Stimulated activated effector memory CD8-positive, alpha-beta T cell treated with anti-CD3 and anti-CD28 coated beads, Interleukin-12 subunit alpha, Interleukin-12 subunit beta, amount 100 ng/mL, for 72 hours (primary cell): Measurements from ENCODE around the gene ADARB1.
"Not testable (repeated sequence)": the region's sequence is repeated elsewhere in the genome, so short reads cannot be mapped to it uniquely, and the experiment has no call there.

ENCODE experiments used
- ATAC-seq: fragments of 150-1000 bp; cut with Tn5 transposase; 2 replicates; pipeline ENCODE4 v1.10.0; 2021
- DNase-seq, 2 donors: peaks; one replicate each; pipeline ENCODE4 v3.0.0; 2021 to 2022; ENCODE audit warnings: low spot score in 2 of 2
- H3K27ac Mint-ChIP-seq: one replicate; pipeline ENCODE4 v1.8.0; 2022; ENCODE audit warnings: mild to moderate bottlenecking, mixed read lengths
- H3K36me3 Mint-ChIP-seq: one replicate; pipeline ENCODE4 v1.8.0; 2022; ENCODE audit warnings: mild to moderate bottlenecking, mixed read lengths
- H3K4me1 Mint-ChIP-seq: one replicate; pipeline ENCODE4 v1.8.0; 2022; ENCODE audit warnings: mixed read lengths
- H3K4me3 Mint-ChIP-seq: one replicate; pipeline ENCODE4 v1.8.0; 2022; ENCODE audit warnings: mild to moderate bottlenecking, mixed read lengths
- H3K9me3 Mint-ChIP-seq: one replicate; pipeline ENCODE4 v1.8.0; 2022; ENCODE audit warnings: mixed read lengths

ADARB1 gene, protein sequence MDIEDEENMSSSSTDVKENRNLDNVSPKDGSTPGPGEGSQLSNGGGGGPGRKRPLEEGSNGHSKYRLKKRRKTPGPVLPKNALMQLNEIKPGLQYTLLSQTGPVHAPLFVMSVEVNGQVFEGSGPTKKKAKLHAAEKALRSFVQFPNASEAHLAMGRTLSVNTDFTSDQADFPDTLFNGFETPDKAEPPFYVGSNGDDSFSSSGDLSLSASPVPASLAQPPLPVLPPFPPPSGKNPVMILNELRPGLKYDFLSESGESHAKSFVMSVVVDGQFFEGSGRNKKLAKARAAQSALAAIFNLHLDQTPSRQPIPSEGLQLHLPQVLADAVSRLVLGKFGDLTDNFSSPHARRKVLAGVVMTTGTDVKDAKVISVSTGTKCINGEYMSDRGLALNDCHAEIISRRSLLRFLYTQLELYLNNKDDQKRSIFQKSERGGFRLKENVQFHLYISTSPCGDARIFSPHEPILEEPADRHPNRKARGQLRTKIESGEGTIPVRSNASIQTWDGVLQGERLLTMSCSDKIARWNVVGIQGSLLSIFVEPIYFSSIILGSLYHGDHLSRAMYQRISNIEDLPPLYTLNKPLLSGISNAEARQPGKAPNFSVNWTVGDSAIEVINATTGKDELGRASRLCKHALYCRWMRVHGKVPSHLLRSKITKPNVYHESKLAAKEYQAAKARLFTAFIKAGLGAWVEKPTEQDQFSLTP

DNA sequence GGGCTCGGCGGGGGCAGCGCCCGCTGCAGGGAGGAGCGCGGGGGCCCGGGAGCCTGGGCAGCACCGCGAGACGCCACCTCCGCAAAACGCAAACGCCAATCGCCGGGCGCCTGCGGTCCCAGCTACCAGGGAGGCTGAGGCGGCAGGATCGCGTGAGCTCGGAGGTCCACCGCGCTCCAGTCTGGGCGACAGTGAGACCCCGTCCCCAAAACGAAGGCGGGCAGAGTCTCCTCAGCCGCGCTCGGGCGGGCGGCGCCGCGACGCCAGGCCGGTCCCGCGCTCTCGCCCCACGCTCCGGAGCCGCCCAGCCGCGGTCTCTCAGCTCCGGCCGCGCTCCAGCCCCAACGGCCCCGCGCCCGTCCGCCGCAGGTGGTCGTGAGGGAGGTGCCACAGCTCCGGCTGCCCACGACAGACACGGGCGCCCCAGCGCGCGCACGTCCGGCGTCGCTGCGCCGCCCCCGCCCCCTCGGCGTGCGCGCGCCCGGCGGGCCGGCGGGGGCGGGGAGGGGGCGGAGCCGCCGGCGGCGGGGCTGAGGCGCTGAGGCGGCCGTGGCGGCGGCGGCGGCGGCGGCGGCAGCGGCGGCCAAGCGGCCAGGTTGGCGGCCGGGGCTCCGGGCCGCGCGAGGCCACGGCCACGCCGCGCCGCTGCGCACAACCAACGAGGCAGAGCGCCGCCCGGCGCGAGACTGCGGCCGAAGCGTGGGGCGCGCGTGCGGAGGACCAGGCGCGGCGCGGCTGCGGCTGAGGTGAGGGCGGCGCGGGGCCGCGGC, at the start of gene ADARB1:
TSS of gene ADARB1 (plus strand) at position 533 of the 770 bp plus-strand sequence. CDS start 97,077 bp downstream, outside the sequence.
- ATAC-seq (peak; percentile 67), DNase-seq (peak; percentile 63 to 83)
- H3K27ac Mint-ChIP-seq: peak within 1 kb of the TSS; percentile 90
- H3K4me3 Mint-ChIP-seq: peak within 1 kb of the TSS; percentile 83
- peaks cover 39% of the 10 kb centered on the region for H3K4me1 Mint-ChIP-seq
- no peaks in the 10 kb centered on the region for H3K9me3 Mint-ChIP-seq
- H3K36me3 Mint-ChIP-seq: peaks cover 15% of the 10 kb centered on the region

DNA sequence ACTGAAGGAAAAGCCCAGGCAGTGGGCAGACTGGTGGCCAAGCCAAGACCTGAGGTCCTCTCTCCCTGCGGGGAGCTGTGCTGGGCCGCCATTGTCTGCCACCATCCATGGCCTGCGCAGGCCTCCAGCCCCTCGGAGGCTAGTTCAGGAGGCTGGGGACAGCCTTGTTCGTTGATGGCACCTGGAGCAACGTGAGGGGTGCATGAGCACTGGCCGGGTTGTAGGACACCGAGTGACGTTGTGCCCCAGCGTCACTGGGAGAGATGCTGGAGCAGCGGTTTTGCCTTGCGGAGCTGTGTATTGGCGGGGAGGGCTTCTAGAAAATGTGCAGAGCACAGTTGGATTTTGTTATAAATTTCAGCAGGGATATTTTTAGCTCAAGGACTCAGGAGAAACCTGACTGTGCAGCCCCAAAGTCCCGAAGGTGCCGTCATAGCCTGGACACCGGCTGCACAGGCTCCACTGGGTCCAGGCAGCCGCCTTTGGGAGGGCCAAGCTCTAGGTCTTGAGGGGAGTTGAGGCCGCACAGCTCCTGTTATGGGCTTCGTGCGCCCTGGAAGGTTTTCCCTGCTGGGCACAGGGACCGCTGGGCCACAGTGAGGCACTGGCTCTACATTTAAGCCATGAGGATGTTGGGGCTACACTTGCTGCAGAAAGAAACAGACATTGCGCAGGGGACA, 48.2 kb upstream of the ADARB1 start:
- H3K9me3 Mint-ChIP-seq: peaks cover 5% of the 10 kb centered on the region
- no peak overlapping the region for H3K27ac Mint-ChIP-seq
- no peaks in the 10 kb centered on the region for H3K4me1 Mint-ChIP-seq
- no peak for DNase-seq
- H3K36me3 Mint-ChIP-seq: no peaks in the 10 kb centered on the region
- no peak overlapping the region for H3K4me3 Mint-ChIP-seq
- ATAC-seq: no peak

DNA sequence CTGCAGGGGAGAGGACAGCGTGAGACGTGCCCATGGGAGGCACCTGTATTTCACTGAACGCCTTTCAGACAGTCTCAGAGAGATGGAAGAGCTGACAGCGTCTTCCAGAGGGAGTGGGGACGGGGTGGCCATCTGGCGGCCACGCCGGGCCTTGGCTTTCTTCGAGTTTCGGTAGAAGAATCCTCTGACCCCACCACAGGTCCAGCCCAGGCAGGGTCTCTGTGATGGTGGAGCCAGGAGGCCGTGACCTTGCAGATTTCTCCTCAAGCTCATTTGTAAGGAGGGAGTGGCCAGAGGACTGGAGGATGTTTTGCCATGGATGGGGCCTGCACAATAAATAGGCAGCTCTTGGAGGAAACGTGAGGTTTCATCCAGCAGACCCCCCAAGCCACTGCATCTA, 47.6 kb upstream of the ADARB1 start:
- H3K27ac Mint-ChIP-seq: no peak overlapping the region
- peaks cover 5% of the 10 kb centered on the region for H3K9me3 Mint-ChIP-seq
- H3K4me3 Mint-ChIP-seq: no peak overlapping the region
- no peak for ATAC-seq
- no peak for DNase-seq
- no peaks in the 10 kb centered on the region for H3K36me3 Mint-ChIP-seq
- no peaks in the 10 kb centered on the region for H3K4me1 Mint-ChIP-seq

DNA sequence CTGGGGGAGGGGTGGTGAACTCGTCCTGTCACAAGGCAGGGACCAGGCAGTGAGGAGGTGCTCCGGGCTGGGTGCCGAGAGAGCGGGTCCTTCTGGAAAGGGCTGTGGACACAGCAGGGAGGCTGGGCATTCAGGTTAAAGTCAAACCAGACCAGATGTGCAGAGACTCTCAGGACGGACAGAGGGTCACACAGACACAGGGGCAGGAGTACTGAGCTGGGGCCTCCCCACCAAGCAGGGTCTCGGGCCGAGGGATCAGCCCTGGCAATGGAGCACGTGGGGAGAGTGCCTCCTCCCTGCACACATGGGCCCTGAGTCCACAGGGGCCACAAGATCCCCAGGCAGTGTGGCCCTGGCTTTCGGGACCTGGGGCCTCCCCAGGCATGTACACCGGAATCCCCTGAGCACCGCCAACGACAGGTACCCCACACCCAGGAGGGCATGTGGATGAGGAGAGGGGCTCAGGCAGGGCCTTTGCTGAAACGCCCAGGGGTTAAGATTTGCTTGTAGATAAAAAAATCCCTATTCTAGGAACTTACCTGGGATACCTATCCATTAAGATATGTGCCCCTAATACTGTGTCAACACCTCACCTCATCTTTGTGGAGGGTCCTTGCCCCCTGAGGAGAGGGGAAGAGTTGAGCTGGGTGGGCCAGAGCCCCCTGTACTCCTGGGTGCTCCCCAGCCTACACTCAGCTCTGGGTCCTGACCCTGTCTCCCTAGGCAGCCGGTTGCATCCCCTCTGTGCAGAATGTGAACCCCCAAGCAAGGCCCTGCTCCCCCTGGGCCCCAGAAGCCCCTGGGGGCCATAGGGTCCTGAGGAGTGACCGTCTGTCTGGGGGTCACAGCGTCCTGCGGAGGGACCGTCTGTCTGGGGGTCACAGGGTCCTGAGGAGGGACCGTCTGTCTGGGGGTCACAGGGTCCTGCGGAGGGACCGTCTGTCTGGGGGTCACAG, 46.9 kb upstream of the ADARB1 start:
- H3K27ac Mint-ChIP-seq: no peak overlapping the region
- DNase-seq: no peak
- H3K36me3 Mint-ChIP-seq: no peaks in the 10 kb centered on the region
- no peak overlapping the region for H3K4me3 Mint-ChIP-seq
- no peaks in the 10 kb centered on the region for H3K4me1 Mint-ChIP-seq
- no peak for ATAC-seq
- peaks cover 5% of the 10 kb centered on the region for H3K9me3 Mint-ChIP-seq

DNA sequence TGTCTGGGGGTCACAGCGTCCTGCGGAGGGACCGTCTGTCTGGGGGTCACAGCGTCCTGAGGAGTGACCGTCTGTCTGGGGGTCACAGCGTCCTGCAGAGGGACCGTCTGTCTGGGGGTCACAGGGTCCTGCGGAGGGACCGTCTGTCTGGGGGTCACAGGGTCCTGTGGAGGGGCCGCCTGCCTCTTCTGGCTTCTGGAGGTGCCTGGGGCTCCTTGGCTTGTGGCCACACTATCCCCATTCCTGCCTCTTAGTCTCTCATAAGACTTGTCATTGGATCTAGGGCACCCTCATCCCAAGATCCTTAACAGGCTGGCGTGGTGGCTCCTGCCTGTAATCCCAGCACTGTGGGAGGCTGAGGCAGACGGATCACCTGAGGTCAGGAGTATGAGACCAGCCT, 45.7 kb upstream of the ADARB1 start:
- H3K4me1 Mint-ChIP-seq, DNase-seq, H3K9me3 Mint-ChIP-seq, H3K27ac Mint-ChIP-seq, H3K4me3 Mint-ChIP-seq, ATAC-seq, H3K36me3 Mint-ChIP-seq: not testable (repeated sequence)

DNA sequence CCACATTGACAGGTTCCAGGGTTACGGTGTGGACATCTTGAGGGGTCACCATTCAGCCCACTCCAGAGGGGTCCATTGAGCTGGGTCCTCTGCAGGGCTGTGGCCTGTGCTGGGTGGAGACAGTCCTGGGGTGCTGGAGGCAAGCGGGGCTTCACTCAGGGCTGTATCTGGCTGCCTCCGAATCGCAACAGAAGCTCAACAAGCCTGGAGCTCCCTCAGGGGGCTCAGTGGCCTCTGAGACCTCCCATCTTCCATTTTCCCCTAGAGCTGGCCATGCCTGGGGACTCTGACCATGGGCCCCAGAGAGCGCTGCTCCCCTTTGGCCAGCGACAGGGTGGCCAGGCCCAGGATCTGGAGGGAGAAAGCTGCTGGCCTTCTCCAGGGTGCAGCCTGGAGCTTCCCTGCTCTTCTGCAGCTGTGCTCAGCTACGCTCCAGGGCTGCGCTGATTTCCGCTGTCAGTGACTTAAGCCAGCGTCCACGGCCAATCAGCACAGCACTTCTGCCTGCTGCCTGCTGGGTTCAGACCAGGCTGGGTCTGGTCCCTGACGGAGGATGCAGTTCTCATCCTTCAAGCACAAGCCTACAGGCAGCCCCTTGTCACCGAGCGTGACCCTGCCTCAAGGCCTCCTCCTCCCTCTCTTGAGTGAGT, 45.0 kb upstream of the ADARB1 start:
- H3K9me3 Mint-ChIP-seq: no peaks in the 10 kb centered on the region
- DNase-seq (no peak), ATAC-seq (peak; percentile 17)
- H3K27ac Mint-ChIP-seq: no peak overlapping the region
- no peaks in the 10 kb centered on the region for H3K4me1 Mint-ChIP-seq
- H3K36me3 Mint-ChIP-seq: no peaks in the 10 kb centered on the region
- no peak overlapping the region for H3K4me3 Mint-ChIP-seq

DNA sequence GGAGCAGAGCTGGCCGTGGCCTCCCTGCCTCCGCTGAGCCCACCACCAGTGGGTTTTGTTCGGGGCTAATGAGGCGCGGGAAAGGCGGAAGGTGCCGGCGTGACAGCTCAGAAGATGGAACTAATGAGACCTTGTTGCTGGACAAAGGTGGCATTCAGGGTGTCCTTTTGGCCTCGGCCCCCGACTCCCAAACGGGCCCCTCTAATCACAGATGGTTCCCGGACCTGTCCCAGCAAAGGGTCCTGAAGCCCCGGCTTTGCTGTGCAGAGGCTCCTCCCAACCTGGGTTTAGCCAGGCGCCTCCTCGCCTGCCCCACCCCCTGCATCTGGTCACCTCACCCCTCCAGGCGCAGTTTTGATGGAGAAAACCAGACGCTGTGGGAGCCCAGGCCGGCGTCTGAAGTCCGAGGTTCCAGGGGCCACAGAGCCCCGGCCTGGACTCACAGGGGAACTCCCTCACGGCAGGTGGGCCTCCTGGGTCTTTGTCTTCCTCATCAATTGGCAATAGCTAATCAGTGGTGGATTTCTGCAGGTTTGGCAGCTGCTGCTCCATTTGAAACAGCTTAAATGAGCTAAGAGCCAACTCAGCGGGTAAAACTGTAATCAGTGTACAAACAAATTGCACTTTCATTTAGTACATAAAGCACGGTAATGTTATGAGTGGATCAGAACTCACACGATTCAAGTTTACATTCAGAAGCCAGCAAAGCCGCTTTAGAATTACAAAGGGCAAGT, 44.3 kb upstream of the ADARB1 start:
- DNase-seq: no peak
- Mint-ChIP-seq H3K4me3 (no peak overlapping the region), H3K4me1 (no peaks in the 10 kb centered on the region), H3K9me3 (no peaks in the 10 kb centered on the region), H3K36me3 (no peaks in the 10 kb centered on the region), H3K27ac (no peak overlapping the region)
- ATAC-seq: no peak

DNA sequence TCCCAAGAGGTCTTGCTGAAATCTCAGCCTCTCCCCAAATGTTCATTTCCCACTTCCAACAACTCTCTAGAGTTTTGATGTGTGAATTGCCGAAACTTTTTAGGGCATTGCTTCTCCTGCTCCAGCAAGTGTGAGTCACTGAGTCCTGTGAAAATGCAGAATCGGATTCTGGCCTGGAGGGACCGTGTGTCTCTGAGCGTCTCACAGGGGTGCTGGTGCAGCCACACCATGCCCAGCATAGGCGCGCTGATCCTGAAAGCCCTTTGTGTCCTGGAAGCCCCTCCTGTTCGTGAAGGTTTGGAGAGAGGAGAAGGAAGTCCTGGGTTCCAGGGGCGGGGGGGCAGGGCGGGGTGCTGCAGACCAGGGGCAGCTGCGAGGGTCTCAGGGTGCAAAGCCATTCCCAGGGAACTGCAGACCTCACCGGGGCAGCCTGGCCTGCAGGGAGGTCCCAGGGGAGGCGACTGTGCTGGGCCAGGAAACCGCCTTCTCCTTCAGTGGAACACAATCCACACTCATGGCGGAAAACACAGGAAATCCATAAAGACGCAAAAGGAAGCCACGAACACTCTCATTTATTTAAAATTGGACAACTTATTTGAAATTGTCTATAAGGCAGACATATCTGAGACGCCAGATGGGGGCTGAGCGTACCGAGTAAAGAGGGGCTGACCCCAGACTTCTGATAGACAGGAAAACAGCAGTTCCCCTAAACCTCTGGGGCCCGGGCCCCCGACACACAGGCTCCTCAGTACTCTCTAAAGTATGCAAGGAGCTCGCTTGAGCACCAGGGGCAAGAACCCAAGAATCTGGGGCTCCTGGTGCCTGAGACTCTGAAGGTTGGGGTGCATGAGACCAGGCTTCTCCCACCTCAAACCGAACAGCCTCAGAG, 43.5 kb upstream of the ADARB1 start:
- H3K27ac Mint-ChIP-seq: no peak overlapping the region
- no peak overlapping the region for H3K4me3 Mint-ChIP-seq
- no peak for DNase-seq
- H3K36me3 Mint-ChIP-seq: no peaks in the 10 kb centered on the region
- no peak for ATAC-seq
- H3K4me1 Mint-ChIP-seq: no peaks in the 10 kb centered on the region
- peaks cover 1% of the 10 kb centered on the region for H3K9me3 Mint-ChIP-seq

DNA sequence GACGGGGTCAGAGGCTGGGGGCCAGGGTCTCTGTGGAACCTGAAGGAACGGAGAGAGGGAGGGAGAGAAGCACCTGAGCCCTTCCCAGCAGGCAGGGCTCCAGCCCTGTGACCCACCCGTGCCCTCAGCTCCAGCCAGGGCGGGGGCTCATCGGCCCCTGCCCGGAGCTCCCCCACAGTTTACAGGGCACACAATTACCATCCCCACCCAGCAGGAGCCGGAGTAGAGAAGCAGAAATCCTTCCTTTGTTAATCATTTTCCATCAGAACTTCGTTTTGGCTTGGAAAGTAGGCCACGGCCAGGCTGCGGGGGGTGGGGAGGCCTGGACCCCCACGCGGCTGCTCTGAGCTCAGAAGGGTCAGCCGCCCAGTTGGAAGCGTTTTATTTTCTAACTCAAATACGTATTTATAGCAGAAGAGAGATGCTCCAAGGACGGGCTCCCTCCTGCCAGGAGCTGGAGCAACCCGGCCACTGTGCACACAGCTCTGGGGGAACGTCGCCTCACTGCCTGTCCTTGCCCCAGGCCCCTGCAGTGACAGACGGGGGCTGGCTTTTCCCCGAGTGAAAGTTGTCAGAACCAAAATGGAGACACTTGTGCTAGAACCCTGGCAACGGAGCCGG, 42.7 kb upstream of the ADARB1 start:
- DNase-seq (no peak), ATAC-seq (no peak)
- Mint-ChIP-seq H3K27ac (no peak overlapping the region), H3K4me3 (no peak overlapping the region), H3K4me1 (no peaks in the 10 kb centered on the region), H3K36me3 (no peaks in the 10 kb centered on the region), H3K9me3 (peaks cover 3% of the 10 kb centered on the region)

DNA sequence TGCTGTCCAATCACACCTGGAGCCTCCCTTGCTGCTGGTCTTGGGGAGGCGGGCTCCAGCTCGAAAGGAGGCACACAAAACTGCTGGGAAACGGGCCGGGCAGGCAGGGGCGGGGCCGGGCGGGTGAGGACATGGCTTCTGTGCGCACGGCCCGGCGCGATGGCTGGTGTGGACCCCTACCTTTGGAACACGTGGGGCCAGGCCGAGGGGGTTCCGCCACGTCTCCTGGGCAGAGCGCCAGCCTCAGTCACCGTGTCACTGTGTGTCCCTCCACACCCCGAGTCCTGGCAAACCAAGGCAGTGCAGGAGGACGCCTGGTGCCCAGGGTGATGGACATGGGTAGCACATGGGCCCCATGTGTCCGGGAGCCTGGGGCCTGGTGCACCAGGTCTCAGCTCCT, 42.0 kb upstream of the ADARB1 start:
- no peak for DNase-seq
- Mint-ChIP-seq H3K9me3 (peaks cover 6% of the 10 kb centered on the region), H3K4me1 (no peaks in the 10 kb centered on the region), H3K4me3 (no peak overlapping the region), H3K36me3 (no peaks in the 10 kb centered on the region), H3K27ac (no peak overlapping the region)
- ATAC-seq: no peak

DNA sequence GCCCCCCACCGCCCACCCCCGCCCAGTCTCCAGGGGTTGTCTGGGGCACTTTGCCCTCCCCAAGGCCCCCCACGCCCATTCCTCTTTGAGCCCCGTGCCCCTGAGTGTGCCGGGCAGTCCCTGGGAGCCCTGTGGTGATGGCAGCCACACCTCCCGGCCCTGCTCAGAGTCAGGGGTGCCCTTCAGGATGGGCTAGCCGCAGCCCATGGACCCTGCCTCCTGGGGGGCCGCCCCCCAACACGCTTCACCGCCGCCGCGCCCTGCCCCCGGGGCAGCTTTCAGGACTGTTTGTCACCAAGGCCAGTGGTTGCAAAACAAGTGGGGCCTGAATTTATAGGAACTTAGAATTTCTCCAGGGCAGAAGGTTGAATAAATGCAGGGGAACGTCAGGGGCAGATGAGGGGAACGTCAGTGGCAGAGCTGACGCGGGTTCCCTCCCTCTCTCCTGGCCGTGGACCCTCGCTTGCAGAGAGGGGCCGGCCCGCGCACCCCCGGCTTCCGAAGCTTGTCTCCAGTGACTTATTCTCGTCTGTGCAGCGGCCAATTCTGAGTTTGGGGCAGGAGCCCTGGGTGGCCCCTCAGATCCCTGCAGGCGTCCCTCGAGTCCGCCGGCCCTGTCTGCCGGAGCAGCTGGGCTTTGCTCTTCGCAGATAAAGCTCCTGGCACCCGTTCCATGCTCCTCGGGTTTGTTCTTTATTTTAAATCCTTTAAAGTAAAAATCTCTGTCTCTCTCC, 41.2 kb upstream of the ADARB1 start:
- peaks cover 6% of the 10 kb centered on the region for H3K9me3 Mint-ChIP-seq
- no peaks in the 10 kb centered on the region for H3K36me3 Mint-ChIP-seq
- ATAC-seq (no peak), DNase-seq (no peak)
- H3K4me3 Mint-ChIP-seq: no peak overlapping the region
- H3K27ac Mint-ChIP-seq: no peak overlapping the region
- no peaks in the 10 kb centered on the region for H3K4me1 Mint-ChIP-seq
